Cardiac muscle cell (in vitro differentiated cells and primary cell): Measurements from ENCODE around the gene LRMDA. TPM values are rescaled to one million over a fixed set of nuclear protein-coding genes. Genes with fewer than 3 reads are reported as not detected.

Experiments used
- DNase-seq, 2 donors: peaks; one replicate each; pipeline versions ENCODE4 v3.0.0 to v3.0.0-alpha.2; 2010 to 2017; ENCODE audit warnings: low read depth in 1 of 2, low spot score in 1 of 2
- H3K27ac ChIP-seq: fragments of 200-600 bp; sonication (generic); 2 replicates; pipeline ENCODE4 v1.5.1; 2016
- H3K27me3 ChIP-seq: fragments of 200-600 bp; sonication (generic); 2 replicates; pipeline ENCODE4 v1.6.0; 2016; ENCODE audit warnings: control low read depth
- H3K36me3 ChIP-seq: fragments of 200-600 bp; sonication (generic); 2 replicates; pipeline ENCODE4 v1.5.1; 2016; ENCODE audit warnings: control low read depth
- H3K4me1 ChIP-seq: fragments of 200-600 bp; sonication (generic); 2 replicates; pipeline ENCODE4 v1.8.1; 2017; ENCODE audit warnings: low read depth, mild to moderate bottlenecking, mixed run types
- H3K4me3 ChIP-seq: fragments of 200-600 bp; sonication (generic); 2 replicates; pipeline ENCODE4 v1.5.1; 2016; ENCODE audit warnings: mild to moderate bottlenecking
- H3K9me3 ChIP-seq: fragments of 200-600 bp; sonication (generic); 2 replicates; pipeline ENCODE4 v1.5.1; 2017; ENCODE audit warnings: low read depth, mild to moderate bottlenecking, control low read depth
- CTCF ChIP-seq: IDR thresholded peaks from 2 replicates; pipeline ENCODE4 v1.5.1; 2012; ENCODE audit warnings: low read depth, mild to moderate bottlenecking, low read length
- polyA plus RNA-seq: library from polyadenylated mRNA; unstranded; fragments of >200 nt; fragmentation: Nextera tagmentation; extraction: Ambion mirVana; gene quantifications from 2 replicates; pipeline ENCODE4 v1.2.1, GENCODE V29; 2016
- total RNA-seq: library from RNA; depleted of rRNA; stranded (reverse); fragments of >200 nt; gene quantifications from 2 replicates; pipeline ENCODE4 v1.2.3, GENCODE V29; 2016

LRMDA gene
- total and polyA plus RNA-seq, 2 experiments from 2014 or later, result 6.2 to 11.7 TPM

DNA sequence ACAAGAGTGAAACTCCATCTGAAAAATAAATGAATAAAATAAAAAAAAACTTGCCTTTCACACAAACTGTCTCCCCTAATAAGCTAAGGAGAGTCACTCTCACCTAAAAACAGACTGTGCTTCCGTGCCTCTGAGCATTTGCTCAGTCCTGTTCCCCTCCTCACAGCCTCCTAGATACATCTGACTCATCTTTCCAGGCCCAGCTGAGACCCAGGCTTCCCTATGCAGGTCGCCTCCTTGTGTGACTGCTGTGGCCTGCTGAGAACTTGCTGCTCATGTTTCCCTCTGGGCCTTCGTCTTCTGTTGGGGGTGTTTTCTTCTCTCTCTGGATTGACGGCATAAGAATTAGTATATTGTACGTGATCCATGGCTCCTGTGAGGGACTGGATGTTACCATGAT is 777.7 kb downstream of the LRMDA start:
- TF ChIP-seq CTCF, result no peak
- Histone ChIP-seq H3K27me3 (no peaks in the 10 kb centered on the region), H3K27ac (no peak overlapping the region), H3K4me3 (no peak overlapping the region), H3K9me3 (no peaks in the 10 kb centered on the region), H3K4me1 (no peaks in the 10 kb centered on the region), H3K36me3 (no peaks in the 10 kb centered on the region)
- no peak for DNase-seq

GRCh38 chr10:76210211-76210610 is 778.8 kb downstream of the LRMDA start:
- no peaks in the 10 kb centered on the region for H3K9me3 ChIP-seq
- H3K4me1 ChIP-seq, result no peaks in the 10 kb centered on the region
- no peak for DNase-seq
- no peak for TF ChIP-seq CTCF
- no peaks in the 10 kb centered on the region for H3K36me3 ChIP-seq
- H3K27me3 ChIP-seq, result no peaks in the 10 kb centered on the region
- no peak overlapping the region for H3K27ac ChIP-seq
- no peak overlapping the region for H3K4me3 ChIP-seq

- Histone ChIP-seq H3K27me3 (no peaks in the 10 kb centered on the region), H3K27ac (no peak overlapping the region), H3K4me3 (no peak overlapping the region), H3K9me3 (no peaks in the 10 kb centered on the region), H3K36me3 (no peaks in the 10 kb centered on the region), H3K4me1 (no peaks in the 10 kb centered on the region)
- no peak for DNase-seq
- no peak for TF ChIP-seq CTCF
These were observed 780.3 kb downstream of the LRMDA start for GRCh38 chr10:76211691-76212090.

- no peak for TF ChIP-seq CTCF
- Histone ChIP-seq H3K4me3 (no peak overlapping the region), H3K36me3 (no peaks in the 10 kb centered on the region), H3K9me3 (no peaks in the 10 kb centered on the region), H3K4me1 (no peaks in the 10 kb centered on the region), H3K27me3 (no peaks in the 10 kb centered on the region), H3K27ac (no peak overlapping the region)
- DNase-seq, result no peak
These were observed 782.5 kb downstream of the LRMDA start for GRCh38 chr10:76213876-76214275.

GRCh38 chr10:76218035-76218434 is 786.6 kb downstream of the LRMDA start:
- TF ChIP-seq CTCF, result no peak
- DNase-seq, result peak in 1 of 2 donors; percentile 19
- no peak overlapping the region for H3K4me3 ChIP-seq
- H3K27ac ChIP-seq, result no peak overlapping the region
- no peaks in the 10 kb centered on the region for H3K36me3 ChIP-seq
- H3K4me1 ChIP-seq, result no peaks in the 10 kb centered on the region
- no peaks in the 10 kb centered on the region for H3K27me3 ChIP-seq
- no peaks in the 10 kb centered on the region for H3K9me3 ChIP-seq

- no peak for TF ChIP-seq CTCF
- Histone ChIP-seq H3K27me3 (no peaks in the 10 kb centered on the region), H3K9me3 (no peaks in the 10 kb centered on the region), H3K4me1 (peaks cover 22% of the 10 kb centered on the region), H3K4me3 (no peak overlapping the region), H3K36me3 (no peaks in the 10 kb centered on the region), H3K27ac (no peak overlapping the region)
- no peak for DNase-seq
These were observed 797.9 kb downstream of the LRMDA start for GRCh38 chr10:76229341-76229740.
